GM23248 (cell line): ENCODE measurements around the gene CAMTA1. TPM values are rescaled to one million over a fixed set of nuclear protein-coding genes. Genes with fewer than 3 reads are reported as not detected.

Experiments
- DNase-seq: peaks from one replicate; pipeline ENCODE4 v3.0.0-alpha.2; 2015
- H2AFZ ChIP-seq: fragments of 200-600 bp; sonication (generic); 2 replicates; pipeline ENCODE4 v1.6.1; 2016; ENCODE audit warnings: antibody characterized with exemption
- H3F3A ChIP-seq: fragments of 200-600 bp; sonication (generic); 2 replicates; pipeline ENCODE4 v1.6.1; 2016; ENCODE audit warnings: mild to moderate bottlenecking, antibody characterized with exemption, mixed run types; ENCODE audit not compliant: insufficient read depth
- H3K27ac ChIP-seq: fragments of 200-600 bp; sonication (generic); 2 replicates; pipeline ENCODE4 v1.5.1; 2016; ENCODE audit warnings: mild to moderate bottlenecking
- H3K27me3 ChIP-seq: fragments of 200-600 bp; sonication (generic); replicated peaks from 2 replicates; pipeline ENCODE4 v1.6.1; 2016; ENCODE audit warnings: mild to moderate bottlenecking; ENCODE audit not compliant: insufficient read depth
- H3K36me3 ChIP-seq: fragments of 200-600 bp; sonication (generic); 2 replicates; pipeline ENCODE4 v1.6.1; 2016; ENCODE audit warnings: low read depth, mild to moderate bottlenecking
- H3K4me1 ChIP-seq: fragments of 200-600 bp; sonication (generic); 2 replicates; pipeline ENCODE4 v1.6.1; 2016; ENCODE audit warnings: mild to moderate bottlenecking; ENCODE audit not compliant: insufficient read depth
- H3K4me2 ChIP-seq: fragments of 200-600 bp; sonication (generic); one replicate; pipeline ENCODE4 v1.6.1; 2016; ENCODE audit warnings: mild to moderate bottlenecking; ENCODE audit not compliant: unreplicated experiment
- H3K4me3 ChIP-seq: fragments of 200-600 bp; sonication (generic); 2 replicates; pipeline ENCODE4 v1.5.1; 2016; ENCODE audit warnings: mild to moderate bottlenecking
- H3K79me2 ChIP-seq: fragments of 200-600 bp; sonication (generic); 2 replicates; pipeline ENCODE4 v1.6.1; 2016; ENCODE audit warnings: mild to moderate bottlenecking; ENCODE audit not compliant: insufficient read depth
- H3K9ac ChIP-seq: fragments of 200-600 bp; sonication (generic); 2 replicates; pipeline ENCODE4 v1.6.1; 2016; ENCODE audit warnings: mild to moderate bottlenecking
- H3K9me2 ChIP-seq: fragments of 200-600 bp; sonication (generic); 2 replicates; pipeline ENCODE4 v1.6.1; 2016; ENCODE audit warnings: mixed run types, mild to moderate bottlenecking, moderate library complexity; ENCODE audit not compliant: insufficient read depth
- H3K9me3 ChIP-seq: fragments of 200-600 bp; sonication (generic); one replicate; pipeline ENCODE4 v1.6.1; 2017; ENCODE audit warnings: low read depth
- H4K20me1 ChIP-seq: fragments of 200-600 bp; sonication (generic); 2 replicates; pipeline ENCODE4 v1.6.0; 2016; ENCODE audit not compliant: insufficient read depth
- EZH2 ChIP-seq: fragments of 200-600 bp; sonication (generic); IDR thresholded peaks from 2 replicates; pipeline ENCODE4 v1.6.1; 2018; ENCODE audit warnings: antibody characterized with exemption, mild to moderate bottlenecking; ENCODE audit not compliant: insufficient read depth, poor library complexity, severe bottlenecking
- EZH2phosphoT487 ChIP-seq: fragments of 200-600 bp; sonication (generic); IDR thresholded peaks from 2 replicates; pipeline ENCODE4 v1.6.1; 2018; ENCODE audit warnings: antibody characterized with exemption, moderate library complexity, mild to moderate bottlenecking, low read depth; ENCODE audit not compliant: insufficient read depth
- WGBS, 2 experiments: methylation state at CpG; one replicate each; pipeline ENCODE4 v1.1.6; 2015 to 2017; ENCODE audit warnings: low lambda C conversion rate in 2 of 2, low coverage in 1 of 2; ENCODE audit errors: missing lambda C conversion rate in 2 of 2; 5-methylcytosine and 5-hydroxymethylcytosine counted together
- in situ Hi-C: fragments of 300-500 bp; cut with MboI; formaldehyde crosslinking; loops from 2 replicates; pipeline ENCODE4 v1.15.0; 2020
- polyA plus RNA-seq: library from polyadenylated mRNA; unstranded; fragments of >200 nt; fragmentation: Nextera tagmentation; extraction: Ambion mirVana; gene quantifications from 2 replicates; pipeline ENCODE4 v1.2.1, GENCODE V29; 2016
- total RNA-seq: library from RNA; depleted of rRNA; stranded (reverse); fragments of >200 nt; shearing (Covaris generic); gene quantifications from 2 replicates; pipeline ENCODE4 v1.2.3, GENCODE V29; 2014

The CAMTA1 gene
- total and polyA plus RNA-seq, 2 experiments from 2014 or later: 50.1 to 165 TPM

- WGBS, 2 experiments: 22 to 30% methylated on average over 2 of the region's 2 CpGs
- no peaks in the 10 kb centered on the region for H3F3A ChIP-seq
Observed at GRCh38 chr1:7768583-7768982, 983.3 kb downstream of the CAMTA1 start.

DNA sequence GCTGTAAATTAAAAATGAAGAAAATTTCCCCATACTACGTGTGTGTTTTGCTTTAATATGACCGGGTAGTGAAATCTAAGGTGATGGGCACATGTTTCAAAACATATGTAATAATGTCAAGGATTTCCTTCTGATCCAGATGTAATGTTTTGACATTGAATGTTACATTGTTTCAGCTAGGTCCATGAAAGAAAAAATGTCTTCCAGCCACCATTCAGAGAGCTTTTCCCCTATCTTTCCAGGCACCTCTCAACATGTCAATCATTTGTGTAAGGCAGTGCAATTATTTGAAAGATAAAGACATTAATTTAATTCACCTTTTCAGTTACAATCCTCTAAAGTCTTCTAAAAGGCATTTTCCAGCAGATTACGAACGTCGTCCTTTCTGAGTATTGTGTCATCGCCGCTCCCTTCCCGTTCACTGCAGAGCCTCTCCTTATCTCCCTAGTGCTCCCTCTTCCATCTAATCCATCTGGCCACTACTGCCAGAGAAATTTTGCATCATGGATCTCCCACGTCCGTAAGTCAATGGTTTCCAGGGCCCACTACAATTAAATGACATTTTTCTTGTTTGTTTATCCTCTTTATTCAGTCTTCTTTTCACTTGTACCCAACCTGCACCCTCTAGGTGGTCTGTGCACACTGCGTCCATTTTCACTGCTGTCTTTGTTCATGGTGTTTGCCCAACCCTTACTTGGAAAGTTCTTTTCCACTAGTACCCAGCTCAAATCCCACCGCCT lies 984.6 kb downstream of the CAMTA1 start:
- in situ Hi-C loops: no loop called here
- no peak overlapping the region for H3K4me2 ChIP-seq
- H3K27me3 ChIP-seq: no peaks in the 10 kb centered on the region
- 83 to 89% methylated on average over 12 of the region's 12 CpGs for WGBS, 2 experiments
- no peaks in the 10 kb centered on the region for H3F3A ChIP-seq
- no peak for DNase-seq
- H3K4me3 ChIP-seq: no peak overlapping the region
- no peak overlapping the region for H3K9ac ChIP-seq
- peak overlapping the region; percentile 97; the same call in 1 of the 2 replicates for H2AFZ ChIP-seq
- no peak overlapping the region for H3K27ac ChIP-seq
- H3K9me3 ChIP-seq: no peaks in the 10 kb centered on the region
- TF ChIP-seq EZH2: no peak
- TF ChIP-seq EZH2phosphoT487: no peak
- peaks cover 15% of the 10 kb centered on the region; the same call in 1 of the 2 replicates for H3K36me3 ChIP-seq
- peaks cover 35% of the 10 kb centered on the region for H3K79me2 ChIP-seq
- no peaks in the 10 kb centered on the region for H3K9me2 ChIP-seq
- no peaks in the 10 kb centered on the region for H4K20me1 ChIP-seq
- peaks cover 6% of the 10 kb centered on the region; the same call in 1 of the 2 replicates for H3K4me1 ChIP-seq

More at GRCh38 chr1:7768583-7768982, 983.3 kb downstream of the CAMTA1 start:
- no peak for TF ChIP-seq EZH2phosphoT487
- no peak for TF ChIP-seq EZH2
- H3K36me3 ChIP-seq: peaks cover 4% of the 10 kb centered on the region; the same call in 1 of the 2 replicates
- no peak overlapping the region for H3K4me3 ChIP-seq
- H3K9ac ChIP-seq: no peak overlapping the region
- peaks cover 22% of the 10 kb centered on the region for H3K79me2 ChIP-seq
- H4K20me1 ChIP-seq: no peaks in the 10 kb centered on the region
- peaks cover 6% of the 10 kb centered on the region; the same call in 1 of the 2 replicates for H3K4me1 ChIP-seq
- H3K27me3 ChIP-seq: no peaks in the 10 kb centered on the region
- H3K9me2 ChIP-seq: no peaks in the 10 kb centered on the region
- H3K27ac ChIP-seq: no peak overlapping the region
- H3K9me3 ChIP-seq: no peaks in the 10 kb centered on the region
- H2AFZ ChIP-seq: no peak overlapping the region
- H3K4me2 ChIP-seq: no peak overlapping the region
- no peak for DNase-seq
- in situ Hi-C loops: no loop called here

DNA sequence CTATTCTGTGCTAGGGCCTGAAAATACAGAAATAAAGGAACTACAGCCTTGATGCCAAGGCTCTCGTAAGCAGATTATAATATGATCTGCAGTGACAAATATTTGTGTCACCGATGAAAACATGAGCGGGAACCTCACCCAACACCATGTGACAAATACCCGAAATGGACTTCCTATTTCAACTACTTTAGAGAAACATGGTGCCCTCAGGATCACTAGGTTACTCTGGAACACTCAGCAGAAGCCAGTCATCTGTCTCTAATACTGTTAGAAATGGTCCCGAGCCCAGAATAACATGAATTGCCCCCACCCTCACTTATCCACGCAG lies 985.4 kb downstream of the CAMTA1 start:
- no peaks in the 10 kb centered on the region for H3K27me3 ChIP-seq
- peaks cover 6% of the 10 kb centered on the region; the same call in 1 of the 2 replicates for H3K4me1 ChIP-seq
- WGBS, 2 experiments: 21 to 31% methylated on average over 6 of the region's 6 CpGs
- no peaks in the 10 kb centered on the region; the same call in 1 of the 2 replicates for H4K20me1 ChIP-seq
- no peak for TF ChIP-seq EZH2
- H3K79me2 ChIP-seq: peaks cover 43% of the 10 kb centered on the region
- no peak for DNase-seq
- peak overlapping the region; percentile 83 for H3K4me2 ChIP-seq
- no peaks in the 10 kb centered on the region for H3K9me2 ChIP-seq
- in situ Hi-C loops: no loop called here
- peak overlapping the region; percentile 98 for H3K4me3 ChIP-seq
- peak overlapping the region; percentile 96 for H3K9ac ChIP-seq
- H2AFZ ChIP-seq: peak overlapping the region; percentile 97
- H3K36me3 ChIP-seq: peaks cover 17% of the 10 kb centered on the region; the same call in 1 of the 2 replicates
- 0 out of 2 replicates have a peak overlapping the region, but pooled peaks have one; percentile 11 for H3K27ac ChIP-seq
- no peaks in the 10 kb centered on the region for H3K9me3 ChIP-seq
- no peaks in the 10 kb centered on the region for H3F3A ChIP-seq

- peak within 1 kb of the TSS; percentile 89 for H3K27ac ChIP-seq
- TF ChIP-seq EZH2phosphoT487: no peak
- no peak for TF ChIP-seq EZH2
- in situ Hi-C loops: no loop called here
- peak within 1 kb of the TSS; percentile 98 for H3K4me3 ChIP-seq
- peaks cover 6% of the 10 kb centered on the region; the same call in 1 of the 2 replicates for H3K4me1 ChIP-seq
- H3K36me3 ChIP-seq: peaks cover 17% of the 10 kb centered on the region; the same call in 1 of the 2 replicates
- WGBS, 2 experiments: 1 to 2% methylated on average over 58 to 93 of the region's 97 CpGs
- peaks cover 49% of the 10 kb centered on the region for H3K79me2 ChIP-seq
- no peaks in the 10 kb centered on the region for H3K9me3 ChIP-seq
- H3K27me3 ChIP-seq: no peaks in the 10 kb centered on the region
- H3K9ac ChIP-seq: peak within 1 kb of the TSS; percentile 96
- H4K20me1 ChIP-seq: peaks cover 5% of the 10 kb centered on the region; the same call in 1 of the 2 replicates
- no peaks in the 10 kb centered on the region for H3F3A ChIP-seq
- DNase-seq: peak; percentile 90
- H3K9me2 ChIP-seq: no peaks in the 10 kb centered on the region
- peak within 1 kb of the TSS; percentile 99 for H3K4me2 ChIP-seq
- peak within 1 kb of the TSS; percentile 97 for H2AFZ ChIP-seq
Observed at GRCh38 chr1:7770997-7771822, 986.0 kb downstream of the CAMTA1 start, which contains the start of gene VAMP3. Gene VAMP3 (plus strand): TSS chr1:7771296. CDS start chr1:7771384, 88 bp downstream.
